MCF 10A (cell line): ENCODE results near the gene DCTN3. TPM values are rescaled to one million over a fixed set of nuclear protein-coding genes. Genes with fewer than 3 reads are reported as not detected.
A peak's percentile ranks its signal among the peaks of the same experiment; 100 is the strongest.

Experiments
- BruUV-seq: library from RNA; stranded (reverse); fragments of 400-500 nt; replicated peaks from 2 replicates; lab custom pipeline; 2021; lab: Mats Ljungman, UMichigan
- CTCF ChIA-PET: fragments of 300-600 bp; sonication (Branson Sonifier 250); formaldehyde crosslinking; extraction: SDS; loops from one replicate; lab custom pipeline; 2021; ENCODE audit warnings: antibody characterized with exemption, inconsistent platforms; lab: Yijun Ruan, JAX
- POLR2A ChIA-PET: fragments of 300-600, 350-650 bp; sonication (Branson Sonifier 250); formaldehyde crosslinking; extraction: SDS; loops from one replicate; lab custom pipeline; 2020; ENCODE audit warnings: antibody characterized with exemption, inconsistent platforms; lab: Yijun Ruan, JAX
- DNase-seq: peaks from one replicate; pipeline ENCODE4 v3.0.0-alpha.2; 2018; ENCODE audit not compliant: unreplicated experiment
- H3K27ac Mint-ChIP-seq: one replicate; pipeline ENCODE4 v1.8.0; 2022; ENCODE audit warnings: mild to moderate bottlenecking, low read depth, mixed read lengths; ENCODE audit not compliant: unreplicated experiment
- H3K27me3 Mint-ChIP-seq: one replicate; pipeline ENCODE4 v1.8.0; 2022; ENCODE audit warnings: mixed read lengths; ENCODE audit not compliant: insufficient read depth, unreplicated experiment
- H3K36me3 Mint-ChIP-seq: one replicate; pipeline ENCODE4 v1.8.0; 2022; ENCODE audit warnings: mild to moderate bottlenecking, moderate library complexity, mixed read lengths; ENCODE audit not compliant: insufficient read depth, unreplicated experiment
- H3K4me1 Mint-ChIP-seq: one replicate; pipeline ENCODE4 v1.8.0; 2022; ENCODE audit warnings: mixed read lengths; ENCODE audit not compliant: insufficient read depth, unreplicated experiment
- H3K4me3 Mint-ChIP-seq: one replicate; pipeline ENCODE4 v1.8.0; 2022; ENCODE audit warnings: mild to moderate bottlenecking, moderate library complexity, mixed read lengths; ENCODE audit not compliant: unreplicated experiment
- H3K9me3 Mint-ChIP-seq: one replicate; pipeline ENCODE4 v1.8.0; 2022; ENCODE audit warnings: mixed read lengths; ENCODE audit not compliant: unreplicated experiment
- intact Hi-C: fragments of 100-400 bp; cut with micrococcal nuclease; formaldehyde crosslinking; loops from 2 replicates; pipeline ENCODE4 v1.14.1; 2022
- total RNA-seq: library from RNA; stranded (reverse); gene quantifications from 2 replicates; pipeline ENCODE4 v1.2.3, GENCODE V29; 2022
- TF ChIP-seq, protein P1 (sequence below): fragments of 200-600 bp; IDR thresholded peaks from one replicate; pipeline ENCODE4 v1.8.0; 2022; ENCODE audit warnings: antibody characterized with exemption, mild to moderate bottlenecking; ENCODE audit not compliant: unreplicated experiment

The DCTN3 gene
- total RNA-seq, 1 experiment from 2014 or later = 88.5 TPM

DNA sequence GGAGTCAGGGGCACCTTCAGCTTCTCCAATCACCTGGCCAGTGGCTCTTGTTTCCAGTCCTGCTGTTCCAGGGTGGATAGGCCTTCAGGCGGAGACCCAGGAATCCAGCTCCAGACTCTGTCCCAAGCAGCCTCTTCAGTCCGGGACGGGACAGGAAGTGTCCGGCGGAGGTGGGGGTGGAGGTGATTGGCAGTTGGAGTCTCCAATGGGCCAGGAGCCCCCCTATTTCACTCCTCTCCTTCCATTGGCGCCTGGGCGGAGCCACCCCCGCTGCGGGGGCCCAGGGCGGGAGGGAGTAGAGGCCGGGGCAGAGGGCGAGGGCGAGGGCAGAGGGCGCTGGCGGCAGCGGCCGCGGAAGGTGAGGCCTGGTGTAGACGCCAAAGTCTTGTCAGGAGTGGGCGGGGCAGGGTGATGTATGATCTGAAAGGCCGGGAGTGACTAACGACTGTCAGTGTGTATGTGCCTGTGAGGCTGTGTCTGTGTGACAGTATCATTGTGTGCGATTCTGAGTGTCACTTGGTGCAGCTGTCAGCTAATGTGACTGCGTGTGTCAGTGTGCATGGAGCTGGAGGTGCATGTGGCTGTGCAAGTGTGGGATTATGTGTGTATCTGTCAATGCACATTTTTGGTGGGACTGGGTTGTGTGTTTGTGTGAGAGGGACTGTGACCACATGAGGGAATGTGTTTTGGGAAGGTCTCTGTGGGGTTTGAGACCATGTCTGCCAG is 31.7 kb upstream of the DCTN3 start, which contains the start of gene IL11RA:
Gene IL11RA, plus strand, starts transcription at position 310 of the 726 bp plus-strand sequence. CDS start 3,033 bp downstream, outside the sequence.
- ChIA-PET CTCF (interaction anchor here (0.9 to 1.7 kb wide), 3 partner anchors 18 to 901 kb away, joined by 3 to 6 read pairs (median 5); no protein-coding TSS in a partner anchor), POLR2A (interaction anchor here (0.9 to 2.6 kb wide), 3 partner anchors 10 to 31 kb away, joined by 4 to 11 read pairs (median 4); partner anchors contain the start of gene DCTN3)
- H3K27me3 Mint-ChIP-seq = no peaks in the 10 kb centered on the region
- peaks cover 16% of the 10 kb centered on the region for H3K36me3 Mint-ChIP-seq
- H3K27ac Mint-ChIP-seq = peak within 1 kb of the TSS; percentile 72
- peak within 1 kb of the TSS; percentile 69 for H3K4me3 Mint-ChIP-seq
- peaks cover 38% of the 10 kb centered on the region for H3K4me1 Mint-ChIP-seq
- no TSS peak for BruUV-seq
- H3K9me3 Mint-ChIP-seq = no peaks in the 10 kb centered on the region
- intact Hi-C loops = no loop called here
- peak; percentile 86 for DNase-seq
- TF ChIP-seq, protein P1, sequence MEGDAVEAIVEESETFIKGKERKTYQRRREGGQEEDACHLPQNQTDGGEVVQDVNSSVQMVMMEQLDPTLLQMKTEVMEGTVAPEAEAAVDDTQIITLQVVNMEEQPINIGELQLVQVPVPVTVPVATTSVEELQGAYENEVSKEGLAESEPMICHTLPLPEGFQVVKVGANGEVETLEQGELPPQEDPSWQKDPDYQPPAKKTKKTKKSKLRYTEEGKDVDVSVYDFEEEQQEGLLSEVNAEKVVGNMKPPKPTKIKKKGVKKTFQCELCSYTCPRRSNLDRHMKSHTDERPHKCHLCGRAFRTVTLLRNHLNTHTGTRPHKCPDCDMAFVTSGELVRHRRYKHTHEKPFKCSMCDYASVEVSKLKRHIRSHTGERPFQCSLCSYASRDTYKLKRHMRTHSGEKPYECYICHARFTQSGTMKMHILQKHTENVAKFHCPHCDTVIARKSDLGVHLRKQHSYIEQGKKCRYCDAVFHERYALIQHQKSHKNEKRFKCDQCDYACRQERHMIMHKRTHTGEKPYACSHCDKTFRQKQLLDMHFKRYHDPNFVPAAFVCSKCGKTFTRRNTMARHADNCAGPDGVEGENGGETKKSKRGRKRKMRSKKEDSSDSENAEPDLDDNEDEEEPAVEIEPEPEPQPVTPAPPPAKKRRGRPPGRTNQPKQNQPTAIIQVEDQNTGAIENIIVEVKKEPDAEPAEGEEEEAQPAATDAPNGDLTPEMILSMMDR = no peak

DNA sequence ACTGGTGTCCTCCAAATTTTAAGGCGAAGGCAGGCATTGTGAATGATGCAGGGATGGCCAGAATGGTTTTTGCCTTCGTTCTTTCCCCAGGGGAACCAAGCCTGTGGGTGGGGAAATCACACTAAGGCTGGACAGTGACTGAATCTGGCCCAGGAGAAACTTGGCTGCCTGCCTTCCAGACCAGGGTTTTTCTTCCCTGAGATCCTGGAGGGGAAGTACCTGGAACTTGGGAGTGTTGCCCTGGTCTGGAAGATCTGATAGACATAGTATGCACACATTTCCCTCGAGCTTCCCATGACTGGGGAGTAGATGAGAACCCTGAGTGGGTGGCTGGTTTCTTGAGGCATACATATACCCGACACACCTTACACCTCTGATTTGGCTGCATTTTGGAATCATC is 31.0 kb upstream of the DCTN3 start:
- peaks cover 38% of the 10 kb centered on the region for H3K4me1 Mint-ChIP-seq
- TSS peak; percentile 91 for BruUV-seq
- POLR2A ChIA-PET = interaction anchor here (2.6 kb wide), 1 partner anchor 13 kb away, joined by 11 read pairs; no protein-coding TSS in a partner anchor

GRCh38 chr9:34650816-34651215 is 30.5 kb upstream of the DCTN3 start:
- intact Hi-C loops = no loop called here
- POLR2A ChIA-PET = interaction anchor here (2.6 kb wide), 1 partner anchor 13 kb away, joined by 11 read pairs; no protein-coding TSS in a partner anchor

More for the DNA sequence above, 31.0 kb upstream of the DCTN3 start:
- peak overlapping the region; percentile 69 for H3K4me3 Mint-ChIP-seq
- H3K27ac Mint-ChIP-seq = peak overlapping the region; percentile 72
- intact Hi-C loops = no loop called here
- peaks cover 16% of the 10 kb centered on the region for H3K36me3 Mint-ChIP-seq
- TF ChIP-seq, protein P1 = no peak
- no peaks in the 10 kb centered on the region for H3K27me3 Mint-ChIP-seq
- CTCF ChIA-PET = interaction anchor here (0.9 to 1.7 kb wide), 3 partner anchors 17 to 902 kb away, joined by 3 to 6 read pairs (median 5); no protein-coding TSS in a partner anchor
- no peaks in the 10 kb centered on the region for H3K9me3 Mint-ChIP-seq
- peak; percentile 69 for DNase-seq

More at GRCh38 chr9:34650816-34651215, 30.5 kb upstream of the DCTN3 start:
- H3K4me3 Mint-ChIP-seq = peak overlapping the region; percentile 69
- CTCF ChIA-PET = interaction anchor here (0.7 to 1.7 kb wide), 4 partner anchors 16 to 902 kb away, joined by 3 to 6 read pairs (median 4); no protein-coding TSS in a partner anchor
- peak overlapping the region; percentile 72 for H3K27ac Mint-ChIP-seq
- H3K27me3 Mint-ChIP-seq = no peaks in the 10 kb centered on the region
- H3K36me3 Mint-ChIP-seq = peaks cover 16% of the 10 kb centered on the region
- no peaks in the 10 kb centered on the region for H3K9me3 Mint-ChIP-seq
- no peak for DNase-seq
- peaks cover 38% of the 10 kb centered on the region for H3K4me1 Mint-ChIP-seq
- BruUV-seq = no TSS peak
- TF ChIP-seq, protein P1 = no peak
